Cardiac muscle cell (in vitro differentiated cells and primary cell): ENCODE data around the gene TIFAB. TPM values are rescaled to one million over a fixed set of nuclear protein-coding genes. Genes with fewer than 3 reads are reported as not detected.

Source experiments
- DNase-seq, 2 donors: peaks; one replicate each; pipeline versions ENCODE4 v3.0.0 to v3.0.0-alpha.2; 2010 to 2017; ENCODE audit warnings: low read depth in 1 of 2, low spot score in 1 of 2
- H3K27ac ChIP-seq: fragments of 200-600 bp; sonication (generic); 2 replicates; pipeline ENCODE4 v1.5.1; 2016
- H3K27me3 ChIP-seq: fragments of 200-600 bp; sonication (generic); 2 replicates; pipeline ENCODE4 v1.6.0; 2016; ENCODE audit warnings: control low read depth
- H3K36me3 ChIP-seq: fragments of 200-600 bp; sonication (generic); 2 replicates; pipeline ENCODE4 v1.5.1; 2016; ENCODE audit warnings: control low read depth
- H3K4me1 ChIP-seq: fragments of 200-600 bp; sonication (generic); 2 replicates; pipeline ENCODE4 v1.8.1; 2017; ENCODE audit warnings: low read depth, mild to moderate bottlenecking, mixed run types
- H3K4me3 ChIP-seq: fragments of 200-600 bp; sonication (generic); 2 replicates; pipeline ENCODE4 v1.5.1; 2016; ENCODE audit warnings: mild to moderate bottlenecking
- H3K9me3 ChIP-seq: fragments of 200-600 bp; sonication (generic); 2 replicates; pipeline ENCODE4 v1.5.1; 2017; ENCODE audit warnings: low read depth, mild to moderate bottlenecking, control low read depth
- CTCF ChIP-seq: IDR thresholded peaks from 2 replicates; pipeline ENCODE4 v1.5.1; 2012; ENCODE audit warnings: low read depth, mild to moderate bottlenecking, low read length
- polyA plus RNA-seq: library from polyadenylated mRNA; unstranded; fragments of >200 nt; fragmentation: Nextera tagmentation; extraction: Ambion mirVana; gene quantifications from 2 replicates; pipeline ENCODE4 v1.2.1, GENCODE V29; 2016
- total RNA-seq: library from RNA; depleted of rRNA; stranded (reverse); fragments of >200 nt; gene quantifications from 2 replicates; pipeline ENCODE4 v1.2.3, GENCODE V29; 2016

The TIFAB gene
- total and polyA plus RNA-seq, 2 experiments from 2014 or later, result not detected

DNA sequence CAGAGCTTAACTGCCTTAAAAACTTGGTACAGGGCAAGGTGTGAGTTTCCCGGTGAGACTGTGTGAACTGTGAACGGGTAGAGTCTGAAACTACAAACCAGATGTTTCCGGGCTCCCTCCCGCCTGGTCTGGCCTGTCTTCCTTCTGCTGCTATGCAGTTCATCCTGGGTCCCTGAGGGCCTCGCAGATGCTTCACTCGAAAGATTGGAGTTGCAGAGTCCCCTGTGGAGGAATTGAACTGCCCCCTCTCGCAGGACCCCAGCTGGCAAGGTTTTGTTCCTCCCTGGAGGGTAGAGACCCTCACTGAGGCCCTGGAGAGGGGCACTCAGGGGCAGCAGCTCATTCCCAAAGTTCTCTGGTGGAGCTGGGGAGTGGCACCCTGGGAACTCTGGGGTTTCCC lies 5.5 kb downstream of the TIFAB start:
- no peak for DNase-seq
- no peaks in the 10 kb centered on the region for H3K9me3 ChIP-seq
- peaks cover 22% of the 10 kb centered on the region for H3K27me3 ChIP-seq
- no peak for TF ChIP-seq CTCF
- no peak overlapping the region for H3K4me3 ChIP-seq
- H3K4me1 ChIP-seq, result peaks cover 5% of the 10 kb centered on the region
- H3K36me3 ChIP-seq, result no peaks in the 10 kb centered on the region
- H3K27ac ChIP-seq, result no peak overlapping the region

DNA sequence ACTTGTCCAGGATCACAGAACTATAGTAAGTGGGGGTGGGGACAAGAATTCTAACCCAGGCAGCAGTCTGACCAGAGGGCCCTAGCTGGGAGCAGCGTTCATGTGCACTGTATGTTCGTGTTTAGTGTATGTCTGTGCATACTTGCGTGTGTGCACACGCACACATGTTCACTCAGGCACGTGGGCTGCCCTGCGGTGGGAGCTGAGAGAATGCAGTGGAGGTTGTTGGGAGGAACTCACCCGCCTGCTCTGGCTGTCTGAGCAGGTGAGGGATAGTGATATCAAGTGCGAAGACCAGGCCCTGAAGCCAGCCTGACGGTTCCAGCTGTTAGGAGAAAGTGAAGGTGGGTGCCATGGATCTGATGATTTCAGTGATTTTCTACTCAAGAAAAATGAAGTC lies 5.9 kb downstream of the TIFAB start:
- Histone ChIP-seq H3K27ac (no peak overlapping the region), H3K4me1 (peaks cover 5% of the 10 kb centered on the region), H3K27me3 (peaks cover 22% of the 10 kb centered on the region), H3K9me3 (no peaks in the 10 kb centered on the region), H3K4me3 (no peak overlapping the region), H3K36me3 (no peaks in the 10 kb centered on the region)
- TF ChIP-seq CTCF, result no peak
- DNase-seq, result no peak

DNA sequence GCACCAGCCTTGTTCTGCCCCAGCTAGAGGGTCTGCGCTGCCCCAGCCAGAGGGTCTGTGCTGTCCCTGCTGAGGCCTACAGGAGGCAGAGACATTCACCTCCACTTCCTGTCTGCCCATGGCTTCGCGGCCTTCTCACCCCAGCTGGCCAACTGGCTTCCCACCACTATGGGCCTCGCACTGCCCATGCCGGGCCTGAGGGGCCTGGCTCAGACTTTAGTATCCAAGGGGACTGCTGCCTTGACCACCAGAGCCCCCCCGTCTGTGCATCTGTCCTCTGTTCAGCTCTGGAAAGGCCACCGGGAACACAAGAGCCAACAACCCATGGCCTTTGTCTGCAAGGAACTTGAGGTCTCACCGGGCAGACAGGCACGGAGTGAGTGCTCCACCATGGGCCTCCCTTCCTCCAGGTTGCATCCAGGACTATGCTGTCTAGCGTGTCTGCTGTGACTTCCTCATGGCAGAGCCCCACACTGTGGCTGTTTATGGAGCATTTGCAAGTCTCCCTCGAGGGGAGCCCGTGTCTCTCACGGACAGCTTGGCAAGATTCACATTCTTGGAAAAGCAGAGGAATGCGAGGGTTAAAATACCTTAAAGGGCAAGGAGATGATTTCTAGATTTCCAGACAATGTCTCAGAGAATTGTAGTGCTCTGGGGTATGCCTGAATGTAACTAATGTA lies 6.7 kb downstream of the TIFAB start:
- H3K4me1 ChIP-seq, result peaks cover 5% of the 10 kb centered on the region
- DNase-seq, result no peak

DNA sequence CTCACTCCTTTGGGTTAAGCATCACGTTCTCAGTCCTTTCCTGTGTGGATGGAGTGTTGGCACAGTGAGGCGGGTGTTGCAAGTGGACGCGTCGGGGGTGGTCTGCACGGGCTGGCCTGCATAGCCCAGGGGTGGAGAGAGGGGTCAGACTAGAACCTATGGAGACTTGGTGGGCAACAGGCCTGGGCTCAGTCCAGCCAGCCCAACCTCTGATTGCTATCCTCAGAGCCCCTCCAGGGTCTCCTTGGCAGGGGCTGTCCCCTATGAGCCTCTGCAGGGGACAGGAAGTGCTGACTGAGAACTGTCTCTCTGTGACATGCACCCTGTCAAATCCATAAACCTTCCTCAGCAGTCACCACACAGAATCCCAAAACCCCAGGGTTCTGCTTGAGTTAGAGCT lies 7.3 kb downstream of the TIFAB start:
- no peak for DNase-seq
- no peak for TF ChIP-seq CTCF
- Histone ChIP-seq H3K9me3 (no peaks in the 10 kb centered on the region), H3K27ac (no peak overlapping the region), H3K4me1 (peaks cover 5% of the 10 kb centered on the region), H3K27me3 (peaks cover 14% of the 10 kb centered on the region), H3K4me3 (no peak overlapping the region), H3K36me3 (no peaks in the 10 kb centered on the region)

More for the DNA sequence above, 6.7 kb downstream of the TIFAB start:
- Histone ChIP-seq H3K4me3 (no peak overlapping the region), H3K36me3 (no peaks in the 10 kb centered on the region), H3K9me3 (no peaks in the 10 kb centered on the region), H3K27ac (no peak overlapping the region), H3K27me3 (peaks cover 20% of the 10 kb centered on the region)
- no peak for TF ChIP-seq CTCF

DNA sequence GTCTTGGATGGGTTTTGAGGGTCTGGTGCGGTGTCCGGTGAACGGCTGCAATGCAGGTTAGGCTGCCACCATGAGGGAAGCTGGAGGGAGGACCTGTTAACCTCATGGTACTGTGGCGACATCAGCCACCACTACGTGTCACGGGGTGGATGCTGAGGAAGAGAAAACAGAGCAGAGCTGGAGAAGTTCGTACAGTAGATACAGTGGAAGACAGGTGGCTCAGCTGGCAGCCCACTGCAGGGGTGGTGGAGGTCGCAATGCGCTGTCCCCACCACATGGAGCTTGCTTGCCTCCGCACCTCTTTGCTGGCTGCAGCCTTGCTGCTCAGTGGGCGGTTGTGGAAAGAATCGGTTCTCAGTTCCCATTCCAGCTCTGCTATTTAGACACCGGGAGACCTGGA lies 7.8 kb downstream of the TIFAB start:
- Histone ChIP-seq H3K36me3 (no peaks in the 10 kb centered on the region), H3K4me3 (no peak overlapping the region), H3K27ac (no peak overlapping the region), H3K4me1 (peaks cover 5% of the 10 kb centered on the region), H3K27me3 (peaks cover 9% of the 10 kb centered on the region), H3K9me3 (no peaks in the 10 kb centered on the region)
- no peak for TF ChIP-seq CTCF
- no peak for DNase-seq
